KOPT-K1 (cell line): ENCODE measurements around the gene PLA2G6.

Source experiments
- H3K27ac ChIP-seq: fragments of 200-600 bp; sonication (generic); 2 replicates; pipeline ENCODE4 v1.5.1; 2016; ENCODE audit warnings: antibody characterized with exemption, mild to moderate bottlenecking, low read depth, low read length; ENCODE audit not compliant: poor library complexity, severe bottlenecking
- H3K36me3 ChIP-seq: fragments of 200-600 bp; sonication (generic); 2 replicates; pipeline ENCODE4 v1.5.1; 2017; ENCODE audit warnings: antibody characterized with exemption, mild to moderate bottlenecking, low read length, moderate library complexity; ENCODE audit not compliant: insufficient read depth
- H3K9me3 ChIP-seq: fragments of 200-600 bp; sonication (generic); 2 replicates; pipeline ENCODE4 v1.5.1; 2017; ENCODE audit warnings: antibody characterized with exemption, low read length, mild to moderate bottlenecking; ENCODE audit not compliant: insufficient read depth, poor library complexity, severe bottlenecking

The PLA2G6 gene

GRCh38 chr22:38110863-38111852 lies 70.5 kb downstream of the PLA2G6 start:
- no peak overlapping the region for H3K27ac ChIP-seq
- peaks cover 25% of the 10 kb centered on the region; the same call in 1 of the 2 replicates for H3K36me3 ChIP-seq
- no peaks in the 10 kb centered on the region for H3K9me3 ChIP-seq

- no peaks in the 10 kb centered on the region for H3K9me3 ChIP-seq
- peaks cover 18% of the 10 kb centered on the region; the same call in 1 of the 2 replicates for H3K36me3 ChIP-seq
- H3K27ac ChIP-seq = no peak within 1 kb of the TSS
These were observed 71.4 kb downstream of the PLA2G6 start, which contains the start of gene BAIAP2L2 for GRCh38 chr22:38110008-38110862. Gene BAIAP2L2 (minus strand): TSS chr22:38110684. CDS start chr22:38110525, 159 bp downstream.

GRCh38 chr22:38109371-38110001 lies 72.1 kb downstream of the PLA2G6 start:
- H3K36me3 ChIP-seq = peaks cover 14% of the 10 kb centered on the region; the same call in 1 of the 2 replicates
- H3K9me3 ChIP-seq = no peaks in the 10 kb centered on the region
- no peak overlapping the region for H3K27ac ChIP-seq

- Histone ChIP-seq H3K36me3 (peaks cover 11% of the 10 kb centered on the region; the same call in 1 of the 2 replicates), H3K27ac (no peak overlapping the region), H3K9me3 (no peaks in the 10 kb centered on the region)
These were observed 72.9 kb downstream of the PLA2G6 start for GRCh38 chr22:38108561-38109319.

- no peaks in the 10 kb centered on the region for H3K9me3 ChIP-seq
- peaks cover 4% of the 10 kb centered on the region; the same call in 1 of the 2 replicates for H3K36me3 ChIP-seq
- H3K27ac ChIP-seq = no peak overlapping the region
These were observed 73.7 kb downstream of the PLA2G6 start for GRCh38 chr22:38107692-38108515.

- no peak overlapping the region for H3K27ac ChIP-seq
- H3K36me3 ChIP-seq = peaks cover 2% of the 10 kb centered on the region; the same call in 1 of the 2 replicates
- H3K9me3 ChIP-seq = no peaks in the 10 kb centered on the region
These were observed 74.6 kb downstream of the PLA2G6 start for GRCh38 chr22:38106814-38107578.

GRCh38 chr22:38104084-38104483 lies 77.5 kb downstream of the PLA2G6 start:
- no peaks in the 10 kb centered on the region for H3K9me3 ChIP-seq
- H3K27ac ChIP-seq = no peak overlapping the region
- H3K36me3 ChIP-seq = no peaks in the 10 kb centered on the region

- Histone ChIP-seq H3K36me3 (no peaks in the 10 kb centered on the region), H3K27ac (no peak overlapping the region), H3K9me3 (no peaks in the 10 kb centered on the region)
These were observed 78.0 kb downstream of the PLA2G6 start for GRCh38 chr22:38103641-38104040.

GRCh38 chr22:38098410-38099249 lies 83.0 kb downstream of the PLA2G6 start:
- Histone ChIP-seq H3K9me3 (no peaks in the 10 kb centered on the region), H3K27ac (no peak overlapping the region), H3K36me3 (no peaks in the 10 kb centered on the region)

- H3K36me3 ChIP-seq = no peaks in the 10 kb centered on the region
- no peak overlapping the region for H3K27ac ChIP-seq
- no peaks in the 10 kb centered on the region for H3K9me3 ChIP-seq
These were observed 83.8 kb downstream of the PLA2G6 start for GRCh38 chr22:38097557-38098409.

- H3K36me3 ChIP-seq = no peaks in the 10 kb centered on the region
- H3K27ac ChIP-seq = no peak overlapping the region
- H3K9me3 ChIP-seq = no peaks in the 10 kb centered on the region
These were observed 84.6 kb downstream of the PLA2G6 start for GRCh38 chr22:38097058-38097457.
